ENCODE data around the gene HLA-A.

HLA-A gene

GRCh38 chr6:29909985-29910384, 32.3 kb upstream of the HLA-A start:
- no peak overlapping the region for H3K27ac ChIP-seq
- no peak for TF ChIP-seq CTCF (conservative IDR thresholded peaks at IDR 0.05)

- no peak for TF ChIP-seq CTCF (conservative IDR thresholded peaks at IDR 0.05)
- no peak overlapping the region for H3K27ac ChIP-seq
Observed at GRCh38 chr6:29912840-29913239, 29.5 kb upstream of the HLA-A start.

- no peak overlapping the region for H3K27ac ChIP-seq
- no peak for TF ChIP-seq CTCF (conservative IDR thresholded peaks at IDR 0.05)
Observed at GRCh38 chr6:29916741-29917140, 25.6 kb upstream of the HLA-A start.

GRCh38 chr6:29917857-29918256, 24.5 kb upstream of the HLA-A start:
- no peak overlapping the region for H3K27ac ChIP-seq
- TF ChIP-seq CTCF (conservative IDR thresholded peaks at IDR 0.05) = no peak

GRCh38 chr6:29919506-29920445, 22.6 kb upstream of the HLA-A start:
- TF ChIP-seq CTCF (conservative IDR thresholded peaks at IDR 0.05) = no peak
- peak overlapping the region; percentile 10; the same call in 1 of the 2 replicates for H3K27ac ChIP-seq

GRCh38 chr6:29924287-29924686, 18.0 kb upstream of the HLA-A start:
- TF ChIP-seq CTCF (conservative IDR thresholded peaks at IDR 0.05) = no peak
- H3K27ac ChIP-seq = no peak overlapping the region

GRCh38 chr6:29924731-29925130, 17.6 kb upstream of the HLA-A start:
- no peak overlapping the region for H3K27ac ChIP-seq
- no peak for TF ChIP-seq CTCF (conservative IDR thresholded peaks at IDR 0.05)
